Neural cell (in vitro differentiated cells): ENCODE measurements around the gene SEPTIN5.
"Not testable (repeated sequence)": the region's sequence is repeated elsewhere in the genome, so short reads cannot be mapped to it uniquely, and the experiment has no call there.

Experiments used
- EP300 ChIP-seq: fragments of 450-650 bp; conservative IDR thresholded peaks from 2 replicates; pipeline ENCODE4 v1.6.1; 2014; ENCODE audit warnings: antibody characterized with exemption, mild to moderate bottlenecking, moderate library complexity; ENCODE audit not compliant: poor library complexity, severe bottlenecking
- EZH2 ChIP-seq: fragments of 200-600, 300-800 bp; shearing (Covaris generic), sonication (generic); IDR thresholded peaks from 2 replicates; pipeline ENCODE4 v1.6.1; 2014; ENCODE audit warnings: antibody characterized with exemption, low read length, borderline replicate concordance, mild to moderate bottlenecking; ENCODE audit not compliant: insufficient read depth, poor library complexity, severe bottlenecking
- MXI1 ChIP-seq: fragments of 450-650 bp; conservative IDR thresholded peaks from 2 replicates; pipeline ENCODE4 v1.6.1; 2014; ENCODE audit warnings: antibody characterized with exemption, mild to moderate bottlenecking; ENCODE audit not compliant: poor library complexity, severe bottlenecking
- POLR2AphosphoS5 ChIP-seq: IDR thresholded peaks from 2 replicates; pipeline ENCODE4 v1.6.1; 2012
- RAD21 ChIP-seq: fragments of 450-650 bp; conservative IDR thresholded peaks from 2 replicates; pipeline ENCODE4 v1.6.1; 2014; ENCODE audit warnings: antibody characterized with exemption, mild to moderate bottlenecking, moderate library complexity
- REST ChIP-seq: IDR thresholded peaks from 2 replicates; pipeline ENCODE4 v1.6.1; 2012; ENCODE audit warnings: borderline replicate concordance
- TAF1 ChIP-seq: IDR thresholded peaks from 2 replicates; pipeline ENCODE4 v1.6.1; 2012; ENCODE audit warnings: low read depth
- TF ChIP-seq, protein P1 (sequence below): fragments of 450-650 bp; IDR thresholded peaks from 2 replicates; pipeline ENCODE4 v1.5.1; 2014; ENCODE audit warnings: antibody characterized with exemption, mild to moderate bottlenecking, moderate library complexity; ENCODE audit not compliant: poor library complexity, severe bottlenecking

DNA sequence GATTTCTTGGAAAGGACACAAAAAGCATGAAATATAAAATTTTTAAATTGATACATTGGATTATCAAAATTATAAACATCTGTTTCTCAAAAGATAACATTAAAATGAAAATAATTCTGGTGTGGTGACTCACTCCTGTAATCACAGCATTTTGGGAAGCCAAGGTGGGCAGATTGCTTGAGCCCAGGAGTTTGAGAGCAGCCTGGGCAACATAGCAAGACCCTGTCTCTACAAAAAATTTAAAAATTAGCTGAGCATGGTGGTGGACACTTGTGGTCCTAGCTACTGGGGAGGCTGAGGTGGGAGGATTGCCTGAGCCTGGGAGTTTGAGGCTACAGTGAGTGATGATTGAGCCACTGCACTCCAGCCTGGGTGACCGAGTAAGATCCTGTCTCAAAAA lies 16.4 kb upstream of the SEPTIN5 start:
- TF ChIP-seq, protein P1, sequence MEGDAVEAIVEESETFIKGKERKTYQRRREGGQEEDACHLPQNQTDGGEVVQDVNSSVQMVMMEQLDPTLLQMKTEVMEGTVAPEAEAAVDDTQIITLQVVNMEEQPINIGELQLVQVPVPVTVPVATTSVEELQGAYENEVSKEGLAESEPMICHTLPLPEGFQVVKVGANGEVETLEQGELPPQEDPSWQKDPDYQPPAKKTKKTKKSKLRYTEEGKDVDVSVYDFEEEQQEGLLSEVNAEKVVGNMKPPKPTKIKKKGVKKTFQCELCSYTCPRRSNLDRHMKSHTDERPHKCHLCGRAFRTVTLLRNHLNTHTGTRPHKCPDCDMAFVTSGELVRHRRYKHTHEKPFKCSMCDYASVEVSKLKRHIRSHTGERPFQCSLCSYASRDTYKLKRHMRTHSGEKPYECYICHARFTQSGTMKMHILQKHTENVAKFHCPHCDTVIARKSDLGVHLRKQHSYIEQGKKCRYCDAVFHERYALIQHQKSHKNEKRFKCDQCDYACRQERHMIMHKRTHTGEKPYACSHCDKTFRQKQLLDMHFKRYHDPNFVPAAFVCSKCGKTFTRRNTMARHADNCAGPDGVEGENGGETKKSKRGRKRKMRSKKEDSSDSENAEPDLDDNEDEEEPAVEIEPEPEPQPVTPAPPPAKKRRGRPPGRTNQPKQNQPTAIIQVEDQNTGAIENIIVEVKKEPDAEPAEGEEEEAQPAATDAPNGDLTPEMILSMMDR = not testable (repeated sequence)
- not testable (repeated sequence) for TF ChIP-seq RAD21, REST, EZH2, POLR2AphosphoS5, TAF1, EP300, MXI1
